ENCODE measurements around the gene FAM210A.
"Not testable (repeated sequence)": the region's sequence is repeated elsewhere in the genome, so short reads cannot be mapped to it uniquely, and the experiment has no call there.

Gene FAM210A

DNA sequence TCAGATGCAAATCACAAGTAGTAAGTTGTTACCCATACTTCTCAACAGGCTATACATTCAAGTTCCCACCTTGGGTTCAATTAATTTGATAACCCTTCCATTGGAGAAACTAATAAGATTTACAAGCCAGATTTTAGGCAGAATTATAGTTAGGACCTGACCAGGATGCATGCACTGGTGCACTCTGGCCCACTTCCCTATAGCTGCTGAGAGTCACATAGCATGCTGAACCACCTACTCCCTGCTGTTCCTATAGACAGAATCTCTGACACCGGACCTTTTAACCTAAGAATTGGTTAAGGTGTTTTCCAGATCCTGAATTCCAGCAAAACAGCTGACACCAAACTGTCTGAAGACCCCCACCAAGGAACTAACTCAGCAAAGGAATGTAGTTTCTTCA is 26.2 kb downstream of the FAM210A start:
- DNase-seq: no peak

DNA sequence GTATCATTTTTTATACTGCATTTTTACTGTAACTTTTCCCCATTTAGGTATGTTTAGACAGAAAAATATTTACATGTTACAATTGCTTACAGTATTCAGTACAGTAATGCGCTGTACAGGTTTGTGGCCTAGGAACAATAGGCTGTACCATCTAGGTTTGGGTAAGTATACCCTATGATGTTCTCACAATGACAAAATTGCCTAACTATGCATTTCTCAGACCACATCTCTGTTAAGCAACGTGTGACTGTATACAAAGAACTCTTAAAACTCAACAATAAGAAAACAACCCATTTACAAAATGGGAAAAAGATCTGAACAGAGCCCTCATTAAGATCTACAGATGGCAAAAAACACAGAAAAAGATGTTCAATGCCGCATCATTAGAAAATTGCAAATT is 29.4 kb downstream of the FAM210A start:
- no peak for DNase-seq

DNA sequence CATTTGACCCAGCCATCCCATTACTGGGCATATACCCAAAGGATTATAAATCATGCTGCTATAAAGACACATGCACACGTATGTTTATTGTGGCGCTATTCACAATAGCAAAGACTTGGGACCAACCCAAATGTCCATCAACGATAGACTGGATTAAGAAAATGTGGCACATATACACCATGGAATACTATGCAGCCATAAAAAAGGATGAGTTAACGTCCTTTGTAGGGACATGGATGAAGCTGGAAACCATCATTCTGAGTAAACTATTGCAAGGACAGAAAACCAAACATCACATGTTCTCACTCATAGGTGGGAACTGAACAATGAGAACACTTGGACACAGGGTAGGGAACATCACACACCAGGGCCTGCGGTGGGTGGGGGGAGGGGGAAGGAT is 31.0 kb downstream of the FAM210A start:
- not testable (repeated sequence) for DNase-seq

DNA sequence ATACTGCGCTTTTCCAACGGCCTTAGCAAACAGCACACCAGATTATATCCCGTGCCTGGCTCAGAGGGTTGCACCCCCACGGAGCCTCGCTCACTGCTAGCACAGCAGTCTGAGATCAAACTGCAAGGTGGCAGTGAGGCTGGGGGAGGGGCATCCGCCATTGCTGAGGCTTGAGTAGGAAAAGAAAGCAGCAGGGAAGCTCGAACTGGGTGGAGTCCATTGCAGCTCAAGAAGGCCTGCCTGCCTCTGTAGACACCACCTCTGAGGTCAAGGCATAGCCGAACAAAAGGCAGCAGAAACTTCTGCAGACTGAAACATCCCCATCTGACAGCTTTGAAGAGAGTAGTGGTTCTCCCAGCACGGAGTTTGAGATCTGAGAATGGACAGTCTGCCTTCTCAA is 36.3 kb downstream of the FAM210A start:
- DNase-seq: not testable (repeated sequence)

DNA sequence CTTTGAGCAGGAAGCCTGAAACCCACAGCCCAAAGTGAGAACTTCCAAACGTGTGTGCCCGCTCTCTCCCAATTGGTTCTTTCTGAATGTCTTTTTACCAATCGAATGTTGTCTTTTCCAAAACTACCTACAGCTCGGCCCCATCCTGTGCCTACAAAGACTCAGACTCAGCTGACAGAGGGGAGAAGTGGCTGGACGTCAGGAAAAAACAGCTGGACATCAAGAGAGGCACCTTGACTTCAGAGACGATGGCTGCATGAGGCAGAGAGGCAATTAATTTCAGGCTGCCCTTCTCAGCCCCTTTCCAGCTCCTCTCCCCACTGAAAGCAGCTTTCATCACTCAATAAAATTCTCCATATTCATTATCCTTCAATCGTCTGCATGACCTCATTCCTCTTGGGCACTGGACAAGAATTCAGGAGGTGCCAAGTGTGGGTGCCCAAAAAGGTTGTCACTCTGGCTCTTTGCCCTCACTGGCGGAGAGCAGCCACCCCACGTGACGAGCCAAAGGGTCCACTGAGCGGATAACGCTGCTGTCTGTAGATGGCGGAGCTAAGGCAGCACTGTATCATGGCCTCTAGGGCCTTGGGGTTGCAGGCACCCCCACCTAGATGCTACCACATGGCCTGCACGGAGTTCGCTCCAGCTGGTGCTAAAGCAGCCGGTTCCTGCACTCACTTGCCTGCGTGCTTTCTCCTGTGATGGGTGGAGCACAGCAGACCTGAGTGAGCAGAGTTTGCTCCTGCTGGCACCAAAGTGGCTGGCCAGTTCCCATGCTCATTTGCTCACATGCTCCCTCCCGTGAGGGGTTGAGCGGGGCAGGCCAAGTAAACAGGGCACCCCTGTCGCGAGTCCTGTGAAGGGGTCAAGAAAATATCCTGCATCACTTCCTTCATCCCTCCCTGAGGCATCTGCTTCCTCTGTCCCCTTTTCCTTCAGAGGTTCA is 37.9 kb downstream of the FAM210A start:
- DNase-seq: no peak

- DNase-seq: no peak
These were observed 41.8 kb downstream of the FAM210A start for GRCh38 chr18:13684546-13684945.

GRCh38 chr18:13681701-13682100 is 44.7 kb downstream of the FAM210A start:
- no peak for DNase-seq

DNA sequence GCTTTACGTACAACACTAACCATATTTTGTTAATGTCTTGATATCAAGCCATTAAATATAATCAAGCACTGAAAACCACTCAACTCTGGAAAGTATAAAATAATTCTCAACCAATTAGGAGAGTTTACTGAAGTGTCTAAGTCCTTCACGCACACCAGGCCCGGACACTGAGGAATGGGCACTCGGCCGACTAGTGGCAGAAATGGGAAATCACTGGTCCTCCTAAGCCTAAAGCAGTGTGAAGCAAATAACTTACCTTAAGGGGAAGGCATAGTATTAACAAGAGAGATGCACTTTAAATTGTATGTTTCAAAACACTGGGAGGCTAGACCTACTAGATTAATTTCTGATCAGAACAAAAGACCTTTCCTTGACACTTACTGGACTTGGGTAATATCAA is 45.7 kb downstream of the FAM210A start:
- peak in 1 of 2 experiments; percentile 3 for DNase-seq

- DNase-seq: not testable (repeated sequence)
These were observed 49.0 kb downstream of the FAM210A start for GRCh38 chr18:13677350-13677749.

DNA sequence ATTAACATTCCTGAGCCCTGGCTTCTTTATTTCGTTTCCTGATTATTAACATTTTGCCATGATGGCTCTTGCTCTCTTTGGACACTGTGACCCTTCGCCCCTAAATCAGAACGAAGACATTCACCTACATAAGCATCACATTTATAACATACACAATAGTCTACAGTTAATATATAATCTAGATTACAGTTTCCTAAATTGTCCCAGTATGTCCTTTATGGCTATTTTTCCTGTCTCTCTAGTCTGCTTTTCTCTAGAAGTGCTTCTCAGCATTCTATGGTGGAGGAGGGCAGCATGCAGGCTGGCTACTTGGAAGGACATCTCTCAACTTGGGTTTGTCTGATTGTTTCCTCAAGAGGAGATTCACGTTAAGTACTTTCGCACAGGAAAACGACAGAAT is 49.9 kb downstream of the FAM210A start:
- no peak for DNase-seq

GRCh38 chr18:13672657-13673056 is 53.7 kb downstream of the FAM210A start:
- DNase-seq: no peak

- no peak for DNase-seq
These were observed 64.5 kb downstream of the FAM210A start for GRCh38 chr18:13661779-13662256.

DNA sequence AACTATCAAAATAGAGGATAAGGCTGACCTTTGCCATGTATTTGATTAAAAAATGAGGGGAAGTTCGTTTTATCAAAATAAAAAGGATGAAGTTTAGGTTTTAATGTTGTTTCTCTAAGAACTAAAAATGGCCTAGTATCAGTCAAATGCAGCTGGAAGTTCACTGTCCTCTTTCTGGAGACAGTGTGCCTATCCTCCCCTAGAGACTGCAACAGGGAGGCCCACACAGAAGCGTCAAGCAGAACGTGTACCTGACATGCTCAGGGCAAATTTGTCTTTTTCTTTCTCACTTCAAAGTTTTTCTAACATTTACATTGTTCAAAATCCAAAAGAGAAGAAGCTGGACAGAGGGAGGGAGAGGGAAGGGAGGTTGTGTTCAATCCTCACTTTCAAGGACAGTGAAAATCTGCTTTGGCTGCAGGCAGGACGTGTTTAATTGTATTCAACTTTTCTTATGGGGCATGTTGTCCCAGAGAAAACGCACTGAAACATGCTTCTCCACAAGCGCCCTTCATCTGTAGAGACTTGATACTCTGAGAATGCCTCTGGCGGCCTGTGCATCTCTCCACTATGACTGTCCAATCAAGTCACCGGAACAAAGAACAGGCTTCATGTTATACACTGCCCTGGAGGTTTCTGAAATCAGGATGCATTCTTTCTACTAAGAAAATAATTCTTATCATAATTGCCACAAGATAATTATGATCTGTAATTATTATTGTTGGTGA is 65.1 kb downstream of the FAM210A start:
- no peak for DNase-seq

DNA sequence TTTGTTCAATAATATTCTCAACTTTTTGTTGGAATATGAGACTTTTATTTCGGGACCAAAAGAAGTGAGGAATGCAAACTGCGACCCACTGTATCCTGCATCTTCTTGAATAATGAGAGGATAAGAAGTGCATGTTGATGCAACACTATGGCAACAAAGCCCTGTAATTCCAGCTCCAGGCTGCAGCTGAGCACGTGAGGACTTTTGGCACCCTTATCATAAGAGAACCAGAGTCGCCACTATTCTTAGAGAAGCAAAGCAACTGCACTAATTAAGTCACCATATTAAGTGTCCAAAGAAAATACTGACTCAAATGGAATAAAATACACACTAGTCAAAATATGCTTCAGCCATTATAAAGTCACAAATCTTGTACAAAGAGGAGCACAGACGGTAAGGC is 65.8 kb downstream of the FAM210A start:
- DNase-seq: no peak

DNA sequence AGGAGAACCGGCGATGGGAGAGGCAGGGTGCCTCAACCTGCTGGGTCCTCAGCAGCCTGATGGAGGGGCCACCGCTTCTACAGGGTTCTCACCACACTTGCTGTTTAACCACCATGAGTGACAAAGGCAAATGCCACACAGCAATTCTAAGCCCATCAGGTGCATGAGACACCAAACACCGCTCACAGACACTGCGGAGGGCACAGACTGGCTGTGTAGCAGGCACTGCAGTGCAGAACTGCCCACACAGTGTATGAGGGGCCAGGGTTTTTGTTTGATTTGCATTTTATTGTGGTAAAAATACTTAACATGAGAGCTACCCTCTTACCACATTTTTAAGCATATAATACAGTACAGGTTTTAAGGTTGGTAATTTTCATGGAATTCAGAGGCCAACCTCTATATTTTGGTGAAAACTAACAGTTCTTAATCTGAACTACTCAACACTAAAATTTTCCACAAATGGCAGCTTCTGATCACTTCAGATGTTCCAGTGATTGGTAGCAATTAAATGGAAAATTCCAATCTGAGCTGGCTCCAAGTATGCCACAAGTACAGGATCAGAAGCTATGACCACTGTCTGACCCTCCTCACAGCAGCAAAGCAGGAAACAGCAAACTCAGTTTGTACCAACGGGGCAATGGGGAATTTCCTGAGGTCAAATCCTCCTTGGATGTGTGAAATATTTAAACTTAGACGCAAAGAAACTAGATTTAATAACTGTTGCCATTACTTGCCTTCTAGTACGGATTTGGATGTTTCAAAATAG is 67.7 kb downstream of the FAM210A start:
- no peak for DNase-seq

DNA sequence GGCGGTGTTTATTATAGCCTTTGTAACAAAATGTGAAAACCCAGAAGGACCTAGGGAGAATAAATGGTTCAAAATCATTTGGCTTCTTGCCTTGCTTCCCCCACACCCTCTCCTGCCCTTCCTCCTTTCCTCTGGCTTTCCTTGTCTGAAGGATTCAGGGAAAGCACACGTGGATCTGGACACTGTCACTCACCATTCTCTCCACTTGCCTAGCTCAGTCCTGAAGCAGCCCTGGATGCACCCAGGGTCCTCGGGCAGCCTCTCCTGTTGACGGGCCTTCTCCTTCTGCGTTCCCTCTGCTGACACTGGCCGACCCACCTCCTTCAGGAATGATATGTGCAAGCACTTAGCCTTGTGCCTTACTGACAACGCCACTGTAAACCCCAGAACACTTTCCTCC is 68.4 kb downstream of the FAM210A start:
- no peak for DNase-seq

GRCh38 chr18:13653746-13654433 is 72.5 kb downstream of the FAM210A start:
- peak in 1 of 2 experiments; percentile 25 for DNase-seq

- DNase-seq: no peak
These were observed 76.7 kb downstream of the FAM210A start for GRCh38 chr18:13649397-13650390.

DNA sequence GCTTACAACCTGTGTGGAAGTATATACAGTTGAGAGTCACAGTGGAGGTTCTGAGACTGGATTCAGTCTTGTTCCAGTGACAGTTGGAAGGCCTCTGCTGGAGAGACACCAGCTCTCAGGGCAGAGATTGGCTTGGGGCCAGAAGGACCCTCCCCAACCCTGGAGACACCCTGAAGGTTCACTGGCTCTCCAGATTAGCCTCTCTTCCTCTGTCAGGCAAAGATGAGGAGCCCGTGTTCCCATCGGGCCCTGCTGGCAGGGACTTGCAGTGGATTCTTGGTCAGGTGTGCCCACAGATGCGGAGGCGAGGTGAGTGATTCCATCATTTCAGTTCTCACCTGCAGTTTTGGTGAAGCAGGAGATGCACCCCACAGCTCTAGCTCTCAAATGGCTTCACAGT is 78.6 kb downstream of the FAM210A start:
- DNase-seq: no peak

- no peak for DNase-seq
These were observed 79.7 kb downstream of the FAM210A start for GRCh38 chr18:13646633-13647032.

- no peak for DNase-seq
These were observed 81.3 kb downstream of the FAM210A start for GRCh38 chr18:13645093-13645492.
